ENCODE measurements around the gene CCDC97.

GRCh38 chr19:41332000-41332399, 22.0 kb downstream of the CCDC97 start:
- TF ChIP-seq CTCF (conservative IDR thresholded peaks at IDR 0.05; ENCODE audit: low read length) (no peak), EZH2phosphoT487 (IDR thresholded peaks at IDR 0.05; ENCODE audit: borderline replicate concordance) (no peak)

Data from Loucy (cell line).